Bronchial epithelial cell (primary cell): ENCODE results near the gene CFHR5. TPM values are rescaled to one million over a fixed set of nuclear protein-coding genes. Genes with fewer than 3 reads are reported as not detected.
"Not testable (repeated sequence)": the region's sequence is repeated elsewhere in the genome, so short reads cannot be mapped to it uniquely, and the experiment has no call there.

Source experiments
- DNase-seq: peaks from one replicate; pipeline ENCODE4 v3.0.0-alpha.2; 2010; ENCODE audit warnings: low read depth
- FAIRE-seq: peaks from 2 replicates; lab custom pipeline; 2011; peaks lifted over from hg19 to GRCh38; lab: Jason Lieb, UNC
- H3K27me3 ChIP-seq: 2 replicates; pipeline ENCODE4 v1.5.1; 2011; ENCODE audit warnings: low read length; ENCODE audit not compliant: control insufficient read depth, insufficient read depth
- H3K36me3 ChIP-seq: 2 replicates; pipeline ENCODE4 v1.5.1; 2011; ENCODE audit warnings: low read length; ENCODE audit not compliant: control insufficient read depth, insufficient read depth
- H3K4me3 ChIP-seq: 2 replicates; pipeline ENCODE4 v1.5.1; 2011; ENCODE audit warnings: mild to moderate bottlenecking, low read depth, low read length, control low read depth
- CTCF ChIP-seq: IDR thresholded peaks from 2 replicates; pipeline ENCODE4 v1.5.1; 2011; ENCODE audit warnings: mild to moderate bottlenecking, moderate library complexity, low read length, control low read depth, inconsistent platforms; ENCODE audit not compliant: insufficient read depth, severe bottlenecking
- total RNA-seq: library from RNA; depleted of rRNA; stranded (reverse); fragments of >200 nt; gene quantifications from 2 replicates; pipeline ENCODE4 v1.2.1, GENCODE V29; 2014

The CFHR5 gene
- not detected in 2 replicates for total RNA-seq

DNA sequence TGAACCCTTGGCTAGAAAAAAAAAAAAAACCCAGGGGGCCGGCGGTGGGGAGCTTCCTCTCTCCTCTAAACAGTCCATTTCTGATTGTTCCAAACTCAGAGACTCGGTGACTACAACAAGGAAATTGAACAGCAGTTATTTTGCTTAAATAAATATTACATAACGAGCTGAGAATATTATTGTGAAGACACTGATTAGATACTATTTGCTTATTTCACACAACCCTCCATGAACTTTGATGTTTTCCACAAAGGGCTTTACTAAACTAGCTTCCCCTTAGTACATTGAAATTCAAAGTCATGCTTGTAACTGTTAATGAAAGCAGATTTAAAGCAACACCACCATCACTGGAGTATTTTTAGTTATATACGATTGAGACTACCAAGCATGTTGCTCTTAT lies at the start of gene CFHR5:
Gene CFHR5, plus strand, starts transcription at position 279 of the 400 bp plus-strand sequence. Its CDS starts 109 bp downstream, at position 388.
- no peaks in the 10 kb centered on the region for H3K36me3 ChIP-seq
- H3K27me3 ChIP-seq = no peaks in the 10 kb centered on the region
- no peak for TF ChIP-seq CTCF
- DNase-seq (no peak), FAIRE-seq (no peak)
- no peak within 1 kb of the TSS for H3K4me3 ChIP-seq

- H3K27me3 ChIP-seq, H3K4me3 ChIP-seq, H3K36me3 ChIP-seq, FAIRE-seq, DNase-seq: not testable (repeated sequence)
Measured at GRCh38 chr1:196932853-196933252, 44.5 kb upstream of the CFHR5 start.

GRCh38 chr1:196933531-196934189 lies 43.7 kb upstream of the CFHR5 start:
- no peak for FAIRE-seq

DNA sequence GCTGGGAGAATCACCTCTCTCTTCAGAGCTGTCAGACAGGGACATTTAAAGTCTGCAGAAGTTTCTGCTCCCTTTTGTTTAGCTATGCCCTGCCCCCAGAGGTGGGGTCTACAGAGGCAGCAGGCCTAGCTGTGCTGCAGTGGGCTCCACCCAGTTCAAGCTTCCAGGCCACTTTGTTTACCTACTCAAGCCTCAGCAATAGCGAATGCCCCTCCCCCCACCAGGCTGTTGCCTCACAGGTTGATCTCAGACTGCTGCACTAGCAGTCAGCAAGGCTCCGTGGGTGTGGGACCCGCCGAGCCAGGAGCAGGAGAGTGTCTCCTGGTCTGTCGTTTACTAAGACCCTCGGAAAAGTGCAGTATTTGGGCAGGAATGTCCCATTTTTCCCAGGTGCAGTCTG lies 35.9 kb upstream of the CFHR5 start:
- not testable (repeated sequence) for H3K4me3 ChIP-seq, H3K36me3 ChIP-seq, DNase-seq, FAIRE-seq, H3K27me3 ChIP-seq

More at GRCh38 chr1:196933531-196934189, 43.7 kb upstream of the CFHR5 start:
- TF ChIP-seq CTCF = no peak
- no peak for DNase-seq
- no peak overlapping the region for H3K4me3 ChIP-seq
- H3K36me3 ChIP-seq = no peaks in the 10 kb centered on the region
- H3K27me3 ChIP-seq = no peaks in the 10 kb centered on the region

- not testable (repeated sequence) for H3K36me3 ChIP-seq, H3K27me3 ChIP-seq, H3K4me3 ChIP-seq, DNase-seq, FAIRE-seq
Measured at GRCh38 chr1:196943568-196943967, 33.8 kb upstream of the CFHR5 start, which contains the start of gene CFHR2. CFHR2 (plus strand) TSS chr1:196943738; CDS start chr1:196943881, 143 bp downstream.

- no peak for FAIRE-seq
Measured at GRCh38 chr1:196951711-196952394, 25.5 kb upstream of the CFHR5 start.

More at GRCh38 chr1:196951711-196952394, 25.5 kb upstream of the CFHR5 start:
- Histone ChIP-seq H3K36me3 (no peaks in the 10 kb centered on the region), H3K27me3 (no peaks in the 10 kb centered on the region), H3K4me3 (no peak overlapping the region)
- DNase-seq = no peak
- TF ChIP-seq CTCF = no peak
